Psoas muscle (tissue), 8 donors: ENCODE results near the gene SERTAD4. TPM values are rescaled to one million over a fixed set of nuclear protein-coding genes. Genes with fewer than 3 reads are reported as not detected.

ENCODE experiments used
- ATAC-seq, 4 donors: fragments of 200-7000 bp; cut with Tn5 transposase; one replicate each; pipeline ENCODE4 v1.9.1; 2020; ENCODE audit warnings: moderate library complexity in 3 of 4, mild to moderate bottlenecking in 2 of 4
- DNase-seq, 2 donors: peaks; one replicate each; pipeline ENCODE4 v3.0.0-alpha.2; 2020
- H3K27ac ChIP-seq: fragments of 200-600 bp; one replicate; pipeline ENCODE4 v1.8.0; 2022
- H3K27me3 ChIP-seq, 3 donors: fragments of 200-600 bp in 1 of 3; one replicate each; pipeline versions ENCODE4 v1.6.1 to v1.8.0; 2013 to 2022; ENCODE audit warnings: low read length in 2 of 3, mild to moderate bottlenecking in 2 of 3, moderate library complexity in 1 of 3; ENCODE audit not compliant: insufficient read depth in 3 of 3
- H3K36me3 ChIP-seq, 2 donors: fragments of 200-600 bp in 1 of 2; one replicate each; pipeline versions ENCODE4 v1.6.1 to v1.8.0; 2013 to 2022; ENCODE audit warnings: low read depth in 1 of 2, mild to moderate bottlenecking in 1 of 2, moderate library complexity in 1 of 2; ENCODE audit not compliant: insufficient read depth in 1 of 2
- H3K4me1 ChIP-seq: fragments of 200-600 bp; one replicate; pipeline ENCODE4 v1.8.0; 2022
- H3K4me3 ChIP-seq: fragments of 200-600 bp; one replicate; pipeline ENCODE4 v1.8.0; 2022; ENCODE audit warnings: mild to moderate bottlenecking
- H3K9me3 ChIP-seq: fragments of 200-600 bp; one replicate; pipeline ENCODE4 v1.8.0; 2022
- CTCF ChIP-seq: fragments of 200-600 bp; IDR thresholded peaks from one replicate; pipeline ENCODE4 v1.8.0; 2022; ENCODE audit warnings: antibody characterized with exemption
- WGBS, 3 donors: extraction: QIAGEN DNeasy Blood & Tissue Kit; methylation state at CpG; one replicate each; pipeline versions ENCODE4 v1.1.6 to v1.1.7; 2013; 5-methylcytosine and 5-hydroxymethylcytosine counted together
- intact Hi-C, 2 donors: fragments of 100-400 bp; cut with DNase I; formaldehyde crosslinking; loops; one replicate each; pipeline versions ENCODE4 v1.11.0 to v1.14.2; 2022
- polyA plus RNA-seq, 3 donors: library from polyadenylated mRNA; stranded (reverse); fragments of 200-250 nt; gene quantifications; one replicate each; pipeline ENCODE4 v1.2.3, GENCODE V29; 2013
- total RNA-seq, 4 donors: library from RNA; stranded (reverse); fragmentation: NEBNext Ultra II Directional in 2 of 4; extraction: Animal tissue kit (Norgen Biotek cat#: 25700) in 2 of 4; gene quantifications; one replicate each; pipeline versions ENCODE4 v1.2.1 to v1.2.4, GENCODE V29; 2021 to 2023
- donor health status: healthy with polysubstance abuse.
- donor health status: DM: no; HTN: no; CAD: no; lungs with moderate emphysema.
- donor health status: Bipolar disorder and iron deficiency.
- donor health status: healthy.
- donor health status: DM: yes; HTN: yes; CAD: no.
- donor health status: DM: no; HTN: no; CAD: no.
- donor health status: DM: no; HTN: no; CAD: no.
- donor health status: DM: yes; HTN: yes; CAD: no.

The SERTAD4 gene
- total and polyA plus RNA-seq, 7 donors: 0.12 to 1.3 (median 0.25) TPM

GRCh38 chr1:210231846-210232510 is 618 bp upstream of the SERTAD4 start:
- DNase-seq: peak in 1 of 2 donors; percentile 34
- 10 to 11% (median 10%) methylated on average over 17 to 20 of the region's 20 CpGs for WGBS, 3 donors

GRCh38 chr1:210233216-210233494 is 559 bp downstream of the SERTAD4 start:
- no peaks in the 10 kb centered on the region for H3K9me3 ChIP-seq
- intact Hi-C loops: no loop called here
- ATAC-seq (peak; percentile 31 to 58 (median 51)), DNase-seq (no peak)
- no peaks in the 10 kb centered on the region for H3K36me3 ChIP-seq
- peaks cover 15% of the 10 kb centered on the region for H3K4me1 ChIP-seq
- H3K4me3 ChIP-seq: peak overlapping the region; percentile 71
- H3K27ac ChIP-seq: peak overlapping the region; percentile 53
- peaks cover 0 to 74% (median 12%) of the 10 kb centered on the region in 3 donors for H3K27me3 ChIP-seq
- 0 to 2% (median 1%) methylated on average over 22 to 26 of the region's 26 CpGs for WGBS, 3 donors
- no peak for TF ChIP-seq CTCF

More at GRCh38 chr1:210231846-210232510, 618 bp upstream of the SERTAD4 start:
- no peaks in the 10 kb centered on the region for H3K9me3 ChIP-seq
- no peak overlapping the region for H3K27ac ChIP-seq
- no peak for ATAC-seq
- intact Hi-C loops: no loop called here
- no peak for TF ChIP-seq CTCF
- H3K4me1 ChIP-seq: peaks cover 15% of the 10 kb centered on the region
- H3K4me3 ChIP-seq: peak overlapping the region; percentile 71
- H3K27me3 ChIP-seq: peaks cover 3 to 78% (median 15%) of the 10 kb centered on the region in 3 donors
- no peaks in the 10 kb centered on the region for H3K36me3 ChIP-seq

- Histone ChIP-seq H3K27me3 (peaks cover 0 to 74% (median 12%) of the 10 kb centered on the region in 3 donors), H3K4me3 (peak overlapping the region; percentile 71), H3K27ac (peak overlapping the region; percentile 53), H3K4me1 (peaks cover 15% of the 10 kb centered on the region), H3K9me3 (no peaks in the 10 kb centered on the region), H3K36me3 (no peaks in the 10 kb centered on the region)
- ATAC-seq (peak; percentile 51 to 71 (median 52)), DNase-seq (peak in 1 of 2 donors; percentile 33)
- intact Hi-C loops: no loop called here
- TF ChIP-seq CTCF: no peak
- 3 to 7% (median 7%) methylated on average over 45 to 61 of the region's 61 CpGs for WGBS, 3 donors
Observed at GRCh38 chr1:210233495-210234328, 1.1 kb downstream of the SERTAD4 start.

DNA sequence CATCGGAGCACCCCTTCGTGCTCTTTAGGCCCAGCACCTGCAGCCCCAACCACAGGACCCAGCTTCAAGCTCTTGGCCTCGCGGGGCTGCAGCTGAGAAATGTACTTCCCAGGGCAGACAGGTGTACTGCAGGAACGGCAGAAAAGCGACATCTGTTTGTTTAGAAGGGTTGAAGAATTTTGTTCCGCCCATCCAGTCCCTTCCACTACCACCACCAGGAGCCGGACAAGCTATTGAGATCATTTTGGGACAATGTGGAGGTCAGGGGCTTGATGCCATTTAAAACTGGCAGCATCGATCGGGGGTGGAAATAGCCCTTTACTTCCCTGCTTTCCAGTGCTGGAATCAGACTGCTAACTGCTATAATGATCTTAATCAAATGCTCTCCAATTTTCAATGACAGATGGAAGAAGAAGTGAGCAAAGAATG is 1.7 kb downstream of the SERTAD4 start:
- peak overlapping the region; percentile 53 for H3K27ac ChIP-seq
- H3K4me1 ChIP-seq: peaks cover 15% of the 10 kb centered on the region
- intact Hi-C loops: no loop called here

More for the DNA sequence above, 1.7 kb downstream of the SERTAD4 start:
- peak overlapping the region; percentile 71 for H3K4me3 ChIP-seq
- WGBS, 3 donors: 43 to 47% (median 44%) methylated on average over 10 of the region's 10 CpGs
- H3K27me3 ChIP-seq: peaks cover 0 to 70% (median 12%) of the 10 kb centered on the region in 3 donors
- DNase-seq (no peak), ATAC-seq (no peak)
- TF ChIP-seq CTCF: no peak
- no peaks in the 10 kb centered on the region for H3K9me3 ChIP-seq
- no peaks in the 10 kb centered on the region for H3K36me3 ChIP-seq
